GM23248 (cell line): ENCODE results near the gene SNAP29.

Experiments
- EZH2 ChIP-seq: fragments of 200-600 bp; sonication (generic); IDR thresholded peaks from 2 replicates; pipeline ENCODE4 v1.6.1; 2018; ENCODE audit warnings: antibody characterized with exemption, mild to moderate bottlenecking; ENCODE audit not compliant: insufficient read depth, poor library complexity, severe bottlenecking
- EZH2phosphoT487 ChIP-seq: fragments of 200-600 bp; sonication (generic); IDR thresholded peaks from 2 replicates; pipeline ENCODE4 v1.6.1; 2018; ENCODE audit warnings: antibody characterized with exemption, moderate library complexity, mild to moderate bottlenecking, low read depth; ENCODE audit not compliant: insufficient read depth

DNA sequence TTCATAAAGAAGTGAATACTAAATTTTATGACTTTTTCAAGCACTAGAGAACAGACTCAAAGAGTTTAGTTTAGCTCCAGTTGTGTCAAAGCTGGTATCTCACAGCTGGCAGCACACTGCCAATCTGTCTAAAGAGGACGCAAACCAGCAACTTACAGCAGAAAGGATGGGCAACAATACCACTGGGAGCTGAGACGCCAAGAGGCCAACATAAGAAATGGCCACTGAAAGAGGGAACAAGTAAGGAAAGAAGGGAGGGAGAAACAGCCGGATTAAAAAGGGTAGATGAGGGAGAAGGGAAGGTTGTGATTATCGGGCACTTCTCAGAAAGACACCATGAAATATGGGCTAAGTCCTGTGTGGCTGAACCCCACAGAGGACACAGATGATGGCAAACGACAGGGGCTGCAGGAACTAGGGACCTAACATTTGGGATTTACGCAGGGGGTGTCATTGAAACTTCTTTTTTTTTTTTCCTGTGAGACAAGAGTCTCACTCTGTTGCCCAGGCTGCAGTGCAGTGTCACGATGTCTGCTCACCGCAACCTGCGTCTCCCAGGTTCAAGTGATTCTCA lies 43.2 kb upstream of the SNAP29 start:
- TF ChIP-seq EZH2 (no peak), EZH2phosphoT487 (no peak)
